GM20000 (cell line): Measurements from ENCODE around the gene SLC6A3.

Experiments
- DNase-seq: peaks from one replicate; pipeline ENCODE4 v3.0.0; 2012; ENCODE audit warnings: low spot score
- CTCF ChIP-seq: IDR thresholded peaks from 2 replicates; pipeline ENCODE4 v1.5.1; 2012; ENCODE audit warnings: mild to moderate bottlenecking, control low read depth; ENCODE audit errors: extremely low read depth, missing control alignments

Gene SLC6A3

GRCh38 chr5:1385395-1386273 is 59.6 kb downstream of the SLC6A3 start:
- peak; percentile 93 for DNase-seq
- no peak for TF ChIP-seq CTCF

GRCh38 chr5:1384521-1384920 is 60.7 kb downstream of the SLC6A3 start:
- DNase-seq = no peak
- TF ChIP-seq CTCF = no peak

- no peak for TF ChIP-seq CTCF
- no peak for DNase-seq
Measured at GRCh38 chr5:1383886-1384401, 61.3 kb downstream of the SLC6A3 start.

GRCh38 chr5:1383344-1383743 is 61.9 kb downstream of the SLC6A3 start:
- no peak for TF ChIP-seq CTCF

GRCh38 chr5:1382248-1382700 is 63.0 kb downstream of the SLC6A3 start:
- no peak for DNase-seq
- TF ChIP-seq CTCF = no peak

More at GRCh38 chr5:1383344-1383743, 61.9 kb downstream of the SLC6A3 start:
- no peak for DNase-seq

GRCh38 chr5:1381370-1382247 is 63.6 kb downstream of the SLC6A3 start:
- no peak for TF ChIP-seq CTCF
- DNase-seq = no peak
